ACC112 (cell line): ENCODE results near the gene PNKP.

Experiments
- H2AFZ ChIP-seq: fragments of 200-600 bp; sonication (generic); one replicate; pipeline ENCODE4 v1.6.0; 2017; ENCODE audit warnings: antibody characterized with exemption, low read length; ENCODE audit not compliant: unreplicated experiment
- H3K27ac ChIP-seq: fragments of 200-600 bp; sonication (generic); 2 replicates; pipeline ENCODE4 v1.5.1; 2014; ENCODE audit warnings: low read depth, mild to moderate bottlenecking, antibody characterized with exemption, low read length, moderate library complexity
- H3K27me3 ChIP-seq: fragments of 200-600 bp; sonication (generic); 2 replicates; pipeline ENCODE4 v1.6.1; 2014; ENCODE audit warnings: mild to moderate bottlenecking, antibody characterized with exemption, low read length, moderate library complexity, mixed read lengths; ENCODE audit not compliant: insufficient read depth
- H3K36me3 ChIP-seq: fragments of 200-600 bp; sonication (generic); 2 replicates; pipeline ENCODE4 v1.6.1; 2016; ENCODE audit warnings: mild to moderate bottlenecking, antibody characterized with exemption, low read length, moderate library complexity, mixed read lengths; ENCODE audit not compliant: insufficient read depth
- H3K4me1 ChIP-seq: fragments of 200-600 bp; sonication (generic); one replicate; pipeline ENCODE4 v1.6.1; 2016; ENCODE audit warnings: low read length, mixed read lengths; ENCODE audit not compliant: insufficient read depth, unreplicated experiment, control insufficient read depth
- H3K4me3 ChIP-seq: fragments of 200-600 bp; sonication (generic); 2 replicates; pipeline ENCODE4 v1.5.1; 2014; ENCODE audit warnings: mild to moderate bottlenecking, low read depth, low read length
- H3K79me2 ChIP-seq: fragments of 200-600 bp; sonication (generic); one replicate; pipeline ENCODE4 v1.6.0; 2016; ENCODE audit warnings: low read length; ENCODE audit not compliant: control insufficient read depth, unreplicated experiment, insufficient read depth

Gene PNKP

DNA sequence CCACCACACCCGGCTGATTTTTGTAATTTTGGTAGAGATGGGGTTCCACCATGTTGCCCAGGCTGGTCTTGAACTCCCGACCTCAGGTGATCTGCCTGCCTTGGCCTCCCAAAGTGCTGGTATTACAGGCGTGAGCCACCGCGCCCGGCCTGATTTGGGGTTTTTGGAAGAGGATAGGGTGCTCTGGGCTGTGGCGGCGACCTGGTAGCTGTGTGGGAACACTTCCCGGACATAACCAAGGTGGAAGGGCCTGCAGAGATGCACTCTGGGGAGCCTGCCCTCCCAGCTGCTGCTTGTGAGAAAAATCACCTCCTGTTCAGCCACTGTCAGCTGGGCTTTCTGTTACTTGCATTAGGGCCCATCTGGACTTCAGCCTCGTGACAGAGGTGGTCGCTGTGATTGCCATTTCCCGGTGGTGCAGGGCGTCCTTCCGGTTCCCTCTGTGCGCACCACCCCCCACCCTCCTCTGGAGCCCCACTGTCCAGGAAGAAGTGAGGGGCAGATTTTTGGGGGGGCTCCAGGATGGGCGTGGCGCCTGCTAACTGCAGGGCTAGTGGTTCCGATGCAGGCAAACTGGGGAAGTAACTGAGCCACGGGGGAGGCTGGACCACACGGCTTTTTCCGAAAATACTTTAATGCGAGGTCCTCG lies 21.8 kb upstream of the PNKP start:
- no peak overlapping the region for H3K27ac ChIP-seq
- no peaks in the 10 kb centered on the region for H3K36me3 ChIP-seq
- H3K27me3 ChIP-seq, result no peaks in the 10 kb centered on the region
- H2AFZ ChIP-seq, result no peak overlapping the region
- no peaks in the 10 kb centered on the region for H3K4me1 ChIP-seq
- no peak overlapping the region for H3K4me3 ChIP-seq
- no peaks in the 10 kb centered on the region for H3K79me2 ChIP-seq

DNA sequence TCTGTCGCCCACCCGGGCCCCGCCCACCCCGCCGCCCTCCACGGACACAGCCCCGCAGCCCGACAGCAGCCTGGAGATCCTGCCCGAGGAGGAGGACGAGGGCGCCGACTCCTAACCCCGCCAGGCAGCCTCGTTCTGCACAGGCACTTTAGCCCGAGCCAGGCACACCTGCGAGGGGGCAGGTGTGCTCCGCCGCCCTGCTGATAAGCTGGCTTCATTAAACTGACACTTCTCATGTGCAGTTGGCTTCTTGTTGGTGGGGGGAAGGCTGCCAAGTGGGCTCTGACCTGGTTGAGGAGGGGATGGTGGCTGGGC lies 21.1 kb upstream of the PNKP start:
- H3K27ac ChIP-seq, result no peak overlapping the region
- H2AFZ ChIP-seq, result no peak overlapping the region
- H3K79me2 ChIP-seq, result no peaks in the 10 kb centered on the region
- no peaks in the 10 kb centered on the region for H3K27me3 ChIP-seq
- 0 out of 2 replicates have a peak, but pooled peaks cover under 1% of the 10 kb centered on the region for H3K36me3 ChIP-seq
- no peak overlapping the region for H3K4me3 ChIP-seq
- no peaks in the 10 kb centered on the region for H3K4me1 ChIP-seq

DNA sequence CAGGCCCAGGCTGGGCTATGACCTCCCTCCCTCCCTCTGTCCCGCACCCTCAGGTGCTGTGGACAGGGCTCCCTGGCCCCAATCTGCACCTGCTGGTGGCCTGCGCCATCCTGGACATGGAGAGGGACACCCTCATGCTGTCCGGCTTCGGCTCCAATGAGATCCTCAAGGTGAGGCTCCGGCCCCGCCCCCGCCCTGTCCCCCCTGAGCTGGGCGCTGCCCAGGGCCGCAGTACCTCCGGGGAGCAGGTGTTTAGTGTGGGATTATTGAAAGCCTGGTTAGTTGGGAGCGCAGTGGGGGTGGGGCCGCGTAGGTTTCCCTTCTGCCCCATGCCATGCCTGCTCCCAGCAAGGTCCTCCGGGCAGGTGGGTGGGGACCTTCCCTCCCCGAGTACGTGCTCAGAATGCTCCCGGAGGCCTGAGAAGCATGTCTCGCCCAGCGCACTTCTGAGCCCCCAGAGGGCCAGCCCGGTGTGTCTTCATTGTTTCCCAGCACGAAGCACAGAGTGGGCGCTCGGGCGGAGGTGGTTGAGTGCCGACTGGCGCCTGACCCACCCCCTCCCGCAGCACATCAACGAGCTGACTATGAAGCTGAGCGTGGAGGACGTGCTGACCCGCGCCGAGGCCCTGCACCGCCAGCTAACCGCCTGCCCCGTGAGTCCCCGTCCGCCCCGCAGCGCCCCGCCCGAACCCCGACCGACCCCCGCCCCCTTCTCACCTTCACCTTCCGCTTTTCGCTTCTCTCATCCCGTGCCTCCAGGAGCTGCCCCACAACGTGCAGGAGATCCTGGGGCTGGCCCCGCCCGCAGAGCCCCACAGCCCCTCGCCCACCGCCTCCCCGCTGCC lies 20.5 kb upstream of the PNKP start:
- Histone ChIP-seq H2AFZ (no peak overlapping the region), H3K27ac (no peak overlapping the region), H3K36me3 (peaks cover 7% of the 10 kb centered on the region; the same call in 1 of the 2 replicates), H3K27me3 (no peaks in the 10 kb centered on the region), H3K4me1 (no peaks in the 10 kb centered on the region), H3K79me2 (no peaks in the 10 kb centered on the region), H3K4me3 (no peak overlapping the region)

DNA sequence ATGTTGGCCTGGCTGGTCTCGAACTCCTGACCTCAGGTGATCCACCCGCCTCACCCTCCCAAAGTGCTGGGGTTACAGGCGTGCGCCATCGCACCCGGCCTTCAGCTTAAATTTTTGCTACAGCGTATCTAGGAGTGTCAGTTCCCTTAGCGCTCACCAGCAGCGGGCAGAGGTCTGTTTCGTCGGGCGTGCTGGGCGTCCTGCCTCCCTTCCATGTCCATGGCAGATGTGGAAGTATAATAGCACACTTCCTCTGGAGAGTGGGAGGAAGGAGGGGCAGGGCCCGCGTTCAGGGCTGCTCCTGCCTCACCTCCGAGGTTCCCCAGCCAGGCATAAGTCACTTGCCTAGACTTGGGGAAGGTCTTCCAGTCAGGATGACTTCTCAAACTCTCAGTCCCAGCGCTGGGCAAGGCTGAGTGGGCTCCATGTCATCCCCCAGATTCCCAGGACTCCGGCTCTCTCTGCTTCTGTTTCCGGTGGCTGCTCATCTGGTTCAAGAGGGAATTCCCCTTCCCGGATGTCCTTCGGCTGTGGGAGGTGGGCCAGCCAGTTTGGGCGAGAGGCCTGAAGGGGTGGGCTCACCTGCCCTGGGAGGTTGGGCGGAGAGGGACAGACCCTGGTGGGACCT lies 19.8 kb upstream of the PNKP start:
- no peak overlapping the region for H3K27ac ChIP-seq
- H3K4me1 ChIP-seq, result no peaks in the 10 kb centered on the region
- H2AFZ ChIP-seq, result no peak overlapping the region
- no peak overlapping the region for H3K4me3 ChIP-seq
- no peaks in the 10 kb centered on the region for H3K79me2 ChIP-seq
- peaks cover 13% of the 10 kb centered on the region; the same call in 1 of the 2 replicates for H3K36me3 ChIP-seq
- no peaks in the 10 kb centered on the region for H3K27me3 ChIP-seq

DNA sequence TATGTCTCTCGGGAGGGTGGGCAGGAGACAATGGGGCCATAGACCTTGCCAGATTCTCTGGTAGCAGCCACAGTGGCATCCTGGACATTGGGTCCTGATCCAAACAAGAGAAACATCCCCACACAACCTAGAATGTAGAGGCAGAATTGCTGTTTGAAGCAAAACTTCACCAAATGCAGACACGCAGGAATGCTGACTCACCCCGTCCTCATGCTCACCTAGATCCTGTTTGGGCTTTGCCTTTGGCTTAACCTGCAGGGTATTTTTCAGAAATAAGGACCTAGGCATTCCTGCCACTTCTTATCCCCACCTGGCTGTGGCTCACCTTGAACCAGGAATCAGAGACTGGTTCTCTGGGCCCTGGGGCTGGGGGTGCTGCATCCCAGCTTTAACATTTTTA lies 17.4 kb upstream of the PNKP start:
- no peaks in the 10 kb centered on the region for H3K4me1 ChIP-seq
- no peak overlapping the region for H3K27ac ChIP-seq
- peaks cover 15% of the 10 kb centered on the region; the same call in 1 of the 2 replicates for H3K36me3 ChIP-seq

DNA sequence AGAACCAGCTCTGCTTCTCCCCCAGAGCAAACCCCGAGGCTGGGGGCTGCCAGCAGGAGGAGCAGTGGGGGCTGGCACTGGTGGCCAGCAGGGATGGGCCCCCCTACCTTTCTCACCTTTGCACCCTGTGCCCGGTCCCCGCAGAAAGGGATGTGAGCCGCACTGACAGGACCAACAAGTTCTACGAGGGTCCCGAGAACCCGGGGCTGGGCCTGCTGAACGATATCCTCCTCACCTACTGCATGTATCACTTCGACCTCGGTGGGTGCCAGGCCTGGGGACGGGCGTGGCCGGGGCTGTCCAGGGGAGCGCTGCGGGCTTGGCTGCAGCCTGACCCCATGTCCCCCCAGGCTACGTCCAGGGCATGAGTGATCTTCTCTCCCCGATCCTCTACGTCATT lies 16.7 kb upstream of the PNKP start:
- Histone ChIP-seq H3K27ac (no peak overlapping the region), H3K4me1 (no peaks in the 10 kb centered on the region), H3K79me2 (no peaks in the 10 kb centered on the region), H3K36me3 (peaks cover 15% of the 10 kb centered on the region; the same call in 1 of the 2 replicates), H3K27me3 (no peaks in the 10 kb centered on the region), H2AFZ (no peak overlapping the region), H3K4me3 (no peak overlapping the region)

More for the DNA sequence above, 17.4 kb upstream of the PNKP start:
- H2AFZ ChIP-seq, result no peak overlapping the region
- H3K27me3 ChIP-seq, result no peaks in the 10 kb centered on the region
- no peak overlapping the region for H3K4me3 ChIP-seq
- H3K79me2 ChIP-seq, result no peaks in the 10 kb centered on the region

DNA sequence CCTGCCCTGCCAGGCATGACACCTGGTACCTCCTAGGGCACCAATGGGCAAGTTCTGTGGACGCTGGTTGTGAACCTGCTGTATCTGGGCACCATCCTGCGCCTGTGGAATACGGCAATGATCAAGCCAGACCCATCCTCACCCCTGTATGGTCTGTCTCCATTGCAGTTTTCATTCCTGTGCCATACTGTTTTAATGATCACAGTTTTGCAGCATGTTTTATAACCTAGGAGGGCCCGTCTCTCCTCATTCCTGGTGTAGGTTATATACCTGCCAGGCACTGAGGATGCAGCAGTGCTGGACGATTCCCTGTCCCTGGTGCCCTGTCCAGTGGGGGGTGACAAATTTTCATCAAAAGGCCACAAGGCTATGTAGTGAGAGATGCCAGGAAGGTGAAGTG lies 15.7 kb upstream of the PNKP start:
- Histone ChIP-seq H3K4me1 (peaks cover 4% of the 10 kb centered on the region), H3K27ac (no peak overlapping the region), H3K79me2 (no peaks in the 10 kb centered on the region), H3K36me3 (peaks cover 15% of the 10 kb centered on the region; the same call in 1 of the 2 replicates), H3K27me3 (no peaks in the 10 kb centered on the region), H2AFZ (no peak overlapping the region), H3K4me3 (no peak overlapping the region)

DNA sequence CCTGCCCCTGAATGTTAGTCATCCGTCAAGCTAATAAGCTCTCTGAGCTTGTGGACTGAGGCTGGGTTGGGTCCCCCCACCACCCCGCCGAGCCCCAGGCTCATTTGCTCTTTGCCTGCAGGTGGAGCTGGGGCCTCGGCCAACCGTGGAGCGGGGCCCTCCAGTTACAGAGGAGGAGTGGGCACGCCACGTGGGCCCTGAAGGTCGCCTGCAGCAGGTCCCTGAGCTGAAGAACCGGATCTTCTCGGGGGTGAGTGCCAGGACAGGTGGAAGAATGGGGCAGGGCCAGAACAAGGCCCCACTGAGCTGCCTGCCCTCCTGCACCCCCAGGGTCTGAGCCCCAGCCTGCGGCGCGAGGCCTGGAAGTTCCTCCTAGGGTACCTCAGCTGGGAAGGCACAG lies 15.3 kb upstream of the PNKP start:
- no peaks in the 10 kb centered on the region for H3K27me3 ChIP-seq
- H3K4me3 ChIP-seq, result no peak overlapping the region
- no peak overlapping the region for H2AFZ ChIP-seq
- peaks cover 15% of the 10 kb centered on the region; the same call in 1 of the 2 replicates for H3K36me3 ChIP-seq
- H3K4me1 ChIP-seq, result peaks cover 4% of the 10 kb centered on the region
- no peaks in the 10 kb centered on the region for H3K79me2 ChIP-seq
- no peak overlapping the region for H3K27ac ChIP-seq

DNA sequence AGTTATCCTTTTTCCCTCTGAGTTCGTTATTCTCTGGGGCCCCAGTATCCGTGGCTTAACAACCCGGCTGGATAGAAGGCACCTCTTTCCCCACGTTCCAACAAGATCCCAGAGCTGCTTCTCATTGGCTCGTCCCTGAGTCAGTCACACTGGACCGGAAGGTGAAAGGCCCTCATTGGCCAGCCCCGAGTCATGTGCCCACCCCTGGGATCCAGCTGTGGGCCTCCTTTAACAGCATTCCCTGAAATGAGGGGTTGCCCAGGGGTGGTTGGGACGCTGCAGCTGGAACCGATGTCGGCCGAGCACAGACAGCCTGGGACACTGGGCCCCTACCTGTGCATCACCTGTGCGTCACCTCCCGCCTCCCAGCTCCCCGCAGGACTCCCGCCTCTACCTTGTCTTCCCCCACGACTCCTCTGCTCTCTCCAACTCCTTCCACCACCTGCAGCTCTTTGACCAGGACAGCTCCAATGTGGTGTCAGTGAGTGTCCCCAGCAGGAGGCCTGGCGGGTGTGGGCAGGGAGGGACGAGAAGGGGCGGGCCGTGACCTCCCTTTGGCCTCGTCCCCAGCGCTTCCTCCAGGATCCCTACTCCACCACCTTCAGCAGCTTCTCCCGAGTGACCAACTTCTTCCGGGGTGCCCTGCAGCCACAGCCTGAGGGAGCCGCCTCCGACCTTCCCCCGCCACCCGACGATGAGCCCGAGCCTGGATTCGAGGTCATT lies 14.5 kb upstream of the PNKP start:
- H3K36me3 ChIP-seq, result peaks cover 15% of the 10 kb centered on the region; the same call in 1 of the 2 replicates
- peaks cover 4% of the 10 kb centered on the region for H3K4me1 ChIP-seq
- H2AFZ ChIP-seq, result no peak overlapping the region
- no peak overlapping the region for H3K4me3 ChIP-seq
- no peaks in the 10 kb centered on the region for H3K79me2 ChIP-seq
- no peak overlapping the region for H3K27ac ChIP-seq
- H3K27me3 ChIP-seq, result no peaks in the 10 kb centered on the region

DNA sequence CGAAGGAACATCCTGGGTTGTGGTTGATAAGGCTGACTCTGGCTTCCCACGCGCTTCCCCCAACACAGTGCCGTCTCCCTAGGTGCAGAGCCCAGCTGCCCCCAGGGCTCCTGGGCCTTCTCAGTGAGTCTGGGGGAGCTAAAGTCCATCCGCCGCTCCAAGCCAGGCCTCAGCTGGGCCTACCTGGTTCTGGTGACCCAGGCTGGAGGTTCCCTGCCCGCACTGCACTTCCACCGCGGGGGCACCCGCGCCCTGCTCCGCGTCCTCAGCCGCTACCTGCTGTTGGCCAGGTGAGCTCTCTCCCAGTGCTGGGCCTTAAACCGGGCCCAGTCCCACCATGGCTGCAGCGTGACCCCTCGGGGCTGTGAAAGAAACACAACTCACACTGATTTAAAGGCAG lies 13.8 kb upstream of the PNKP start:
- Histone ChIP-seq H3K4me3 (no peak overlapping the region), H3K36me3 (peaks cover 15% of the 10 kb centered on the region; the same call in 1 of the 2 replicates), H3K27me3 (no peaks in the 10 kb centered on the region), H3K79me2 (peaks cover 1% of the 10 kb centered on the region), H3K4me1 (peaks cover 4% of the 10 kb centered on the region), H3K27ac (no peak overlapping the region), H2AFZ (no peak overlapping the region)
